OCI-LY1 (cell line): ENCODE measurements around the gene SMARCC2.

Source experiments
- H2AFZ ChIP-seq: fragments of 200-600 bp; sonication (generic), shearing (Covaris generic); 2 replicates; pipeline ENCODE4 v1.6.0; 2014; ENCODE audit warnings: antibody characterized with exemption, mild to moderate bottlenecking, low read length
- H3F3A ChIP-seq: fragments of 200-600 bp; sonication (generic), shearing (Covaris generic); 2 replicates; pipeline ENCODE4 v1.6.0; 2014; ENCODE audit warnings: mild to moderate bottlenecking, antibody characterized with exemption, low read length, moderate library complexity; ENCODE audit not compliant: insufficient read depth
- H3K27ac ChIP-seq: fragments of 200-600 bp; sonication (generic); 2 replicates; pipeline ENCODE4 v1.5.1; 2014; ENCODE audit warnings: low read length, mixed run types, mild to moderate bottlenecking, low read depth; ENCODE audit not compliant: poor library complexity, severe bottlenecking
- H3K27me3 ChIP-seq: fragments of 200-600 bp; sonication (generic); 2 replicates; pipeline ENCODE4 v1.6.0; 2014; ENCODE audit warnings: antibody characterized with exemption, mild to moderate bottlenecking, low read length, moderate library complexity; ENCODE audit not compliant: insufficient read depth
- H3K36me3 ChIP-seq: fragments of 200-600 bp; sonication (generic); 2 replicates; pipeline ENCODE4 v1.6.1; 2014; ENCODE audit warnings: mild to moderate bottlenecking, antibody characterized with exemption, low read length, moderate library complexity, mixed read lengths; ENCODE audit not compliant: insufficient read depth
- H3K4me1 ChIP-seq: fragments of 200-600 bp; sonication (generic); 2 replicates; pipeline ENCODE4 v1.5.1; 2014; ENCODE audit warnings: mild to moderate bottlenecking, low read length, moderate library complexity; ENCODE audit not compliant: insufficient read depth, severe bottlenecking
- H3K4me2 ChIP-seq: fragments of 200-600 bp; sonication (generic), shearing (Covaris generic); 2 replicates; pipeline ENCODE4 v1.6.1; 2014; ENCODE audit warnings: low read length
- H3K4me3 ChIP-seq: fragments of 200-600 bp; sonication (generic); 2 replicates; pipeline ENCODE4 v1.5.1; 2014; ENCODE audit warnings: low read length, low read depth, mild to moderate bottlenecking, mixed read lengths; ENCODE audit not compliant: poor library complexity, severe bottlenecking
- H3K79me2 ChIP-seq: fragments of 200-600 bp; shearing (Covaris generic); 2 replicates; pipeline ENCODE4 v1.6.1; 2016; ENCODE audit warnings: mixed run types, low read length, mixed read lengths; ENCODE audit not compliant: insufficient read depth
- H3K9ac ChIP-seq: fragments of 200-600 bp; sonication (generic), shearing (Covaris generic); 2 replicates; pipeline ENCODE4 v1.6.1; 2014; ENCODE audit warnings: mild to moderate bottlenecking, low read length, mixed read lengths
- H3K9me2 ChIP-seq: fragments of 200-600 bp; sonication (generic), shearing (Covaris generic); 2 replicates; pipeline ENCODE4 v1.6.1; 2014; ENCODE audit warnings: low read depth, mild to moderate bottlenecking, low read length, mixed read lengths
- H3K9me3 ChIP-seq: fragments of 200-600 bp; shearing (Covaris generic); 2 replicates; pipeline ENCODE4 v1.6.1; 2014; ENCODE audit warnings: low read length, mixed read lengths
- H4K20me1 ChIP-seq: fragments of 200-600 bp; sonication (generic), shearing (Covaris generic); 2 replicates; pipeline ENCODE4 v1.6.0; 2016; ENCODE audit warnings: mild to moderate bottlenecking, low read length; ENCODE audit not compliant: insufficient read depth
- CTCF ChIP-seq: fragments of 200-600 bp; sonication (generic), shearing (Covaris generic); IDR thresholded peaks from 2 replicates; pipeline ENCODE4 v1.5.1; 2017; ENCODE audit warnings: mild to moderate bottlenecking, antibody characterized with exemption, low read length, moderate library complexity, mixed read lengths
- EZH2 ChIP-seq: fragments of 200-600 bp; sonication (generic), shearing (Covaris generic); IDR thresholded peaks from 2 replicates; pipeline ENCODE4 v1.8.0; 2017; ENCODE audit warnings: borderline replicate concordance, mixed run types, mild to moderate bottlenecking, antibody characterized with exemption, low read length, moderate library complexity, mixed read lengths

Gene SMARCC2

GRCh38 chr12:56188778-56189098 lies 545 bp downstream of the SMARCC2 start:
- Histone ChIP-seq H3K4me1 (peaks cover 33% of the 10 kb centered on the region), H3K27me3 (no peaks in the 10 kb centered on the region), H3K36me3 (peaks cover 38% of the 10 kb centered on the region), H4K20me1 (no peaks in the 10 kb centered on the region), H3K9ac (peak overlapping the region; percentile 95), H3K4me2 (peak overlapping the region; percentile 94), H3K79me2 (peaks cover 24% of the 10 kb centered on the region), H3K9me2 (no peaks in the 10 kb centered on the region), H3K4me3 (peak overlapping the region; percentile 98), H3K9me3 (no peaks in the 10 kb centered on the region), H3K27ac (peak overlapping the region; percentile 57), H2AFZ (no peak overlapping the region), H3F3A (peaks cover 9% of the 10 kb centered on the region; the same call in 1 of the 2 replicates)
- TF ChIP-seq CTCF (no peak), EZH2 (no peak)

DNA sequence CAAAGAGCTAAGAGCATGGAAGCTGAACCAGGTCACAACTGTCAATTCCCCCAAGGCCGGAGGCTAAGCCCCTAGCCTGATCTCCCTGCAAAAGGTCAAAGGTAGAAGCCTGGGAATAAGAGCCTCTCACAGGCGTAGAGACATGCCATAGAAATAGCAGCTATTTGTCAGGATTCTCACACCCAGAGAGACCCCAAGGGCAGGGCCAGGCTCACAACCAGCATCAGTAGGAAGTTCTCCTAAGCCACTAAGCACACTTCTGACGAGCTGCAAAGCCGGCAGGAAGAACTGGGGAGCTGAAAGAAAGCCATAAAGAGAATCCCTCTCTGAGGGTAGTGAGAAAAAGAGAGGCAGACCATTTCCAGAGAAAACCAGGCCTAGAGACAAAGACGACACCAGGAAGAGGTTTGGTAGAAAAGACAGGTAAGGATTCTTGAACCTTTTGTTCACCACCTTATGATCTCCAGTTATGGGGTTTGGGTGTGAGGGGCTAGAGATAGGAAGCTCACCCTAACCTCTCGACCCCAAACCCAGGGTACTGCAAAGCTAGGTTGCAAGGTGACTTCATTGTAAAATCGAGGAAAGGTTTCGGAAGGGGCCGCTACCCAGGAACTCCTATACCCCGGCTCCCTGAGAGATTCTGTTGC lies 1.0 kb downstream of the SMARCC2 start:
- Histone ChIP-seq H3K27me3 (no peaks in the 10 kb centered on the region), H3K36me3 (peaks cover 43% of the 10 kb centered on the region), H3F3A (peaks cover 9% of the 10 kb centered on the region; the same call in 1 of the 2 replicates), H3K4me3 (peak overlapping the region; percentile 98), H3K79me2 (peaks cover 24% of the 10 kb centered on the region), H2AFZ (no peak overlapping the region), H4K20me1 (no peaks in the 10 kb centered on the region), H3K9me3 (no peaks in the 10 kb centered on the region), H3K9me2 (no peaks in the 10 kb centered on the region), H3K27ac (peak overlapping the region; percentile 57), H3K4me1 (peaks cover 32% of the 10 kb centered on the region), H3K9ac (peak overlapping the region; percentile 95), H3K4me2 (peak overlapping the region; percentile 94)
- no peak for TF ChIP-seq CTCF

DNA sequence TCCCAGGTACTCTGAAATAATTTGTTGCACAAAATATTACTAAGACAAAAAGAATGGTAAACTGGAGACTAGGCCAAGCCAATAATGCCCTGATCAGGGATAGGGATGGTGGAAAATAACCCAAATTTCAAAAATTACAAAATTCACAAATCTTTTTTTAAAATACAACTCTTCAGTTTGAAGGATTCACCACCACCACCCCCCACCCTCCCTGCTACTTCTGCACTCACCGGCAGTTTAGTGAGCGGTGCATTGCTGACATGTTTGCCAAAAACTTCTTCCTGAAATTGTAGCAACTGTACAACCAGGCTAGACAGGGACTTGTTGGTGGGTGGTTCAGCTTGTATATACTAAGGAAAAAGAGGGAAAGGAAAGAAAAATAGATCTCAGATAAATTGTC lies 2.3 kb downstream of the SMARCC2 start:
- peaks cover 24% of the 10 kb centered on the region for H3K79me2 ChIP-seq
- H3K4me2 ChIP-seq: peak overlapping the region; percentile 94
- H3K36me3 ChIP-seq: peaks cover 55% of the 10 kb centered on the region
- no peaks in the 10 kb centered on the region for H3K9me3 ChIP-seq
- peaks cover 28% of the 10 kb centered on the region for H3K4me1 ChIP-seq
- H3K27me3 ChIP-seq: no peaks in the 10 kb centered on the region
- H3K4me3 ChIP-seq: peak overlapping the region; percentile 98
- no peak overlapping the region for H2AFZ ChIP-seq
- H3K27ac ChIP-seq: no peak overlapping the region
- TF ChIP-seq EZH2 (no peak), CTCF (no peak)
- H4K20me1 ChIP-seq: no peaks in the 10 kb centered on the region
- peak overlapping the region; percentile 95; the same call in 1 of the 2 replicates for H3K9ac ChIP-seq
- H3F3A ChIP-seq: peaks cover 6% of the 10 kb centered on the region; the same call in 1 of the 2 replicates
- no peaks in the 10 kb centered on the region for H3K9me2 ChIP-seq
